IMR-90 (cell line): Measurements from ENCODE around the gene NOS1AP. TPM values are rescaled to one million over a fixed set of nuclear protein-coding genes. Genes with fewer than 3 reads are reported as not detected.

Experiments used
- ATAC-seq: fragments of 200-7000 bp; cut with Tn5 transposase; 2 replicates; pipeline ENCODE4 v1.9.1; 2020; ENCODE audit warnings: low read depth, mild to moderate bottlenecking, moderate library complexity
- BruUV-seq: library from RNA; stranded (reverse); fragments of 400-500 nt; replicated peaks from 2 replicates; lab custom pipeline; 2021; lab: Mats Ljungman, UMichigan
- CTCF ChIA-PET: fragments of 300-600 bp; formaldehyde crosslinking; extraction: SDS; loops from one replicate; lab custom pipeline; 2021; ENCODE audit warnings: antibody characterized with exemption; lab: Yijun Ruan, JAX
- POLR2A ChIA-PET: fragments of 300-600 bp; sonication (Branson Sonifier 250); formaldehyde crosslinking; loops from one replicate; lab custom pipeline; 2022; ENCODE audit warnings: antibody characterized with exemption; ENCODE audit not compliant: unreplicated experiment; lab: Charles Lee
- DNase-seq: peaks from one replicate; pipeline ENCODE4 v3.0.0; 2013
- H2AFZ ChIP-seq: replicated peaks from 2 replicates; pipeline ENCODE3; 2013; ENCODE audit warnings: low read length, mild to moderate bottlenecking; ENCODE audit not compliant: poor library complexity
- H2AK5ac ChIP-seq: 2 replicates; pipeline ENCODE4 v1.6.1; 2013; ENCODE audit warnings: low read depth, low read length, inconsistent platforms
- H2AK9ac ChIP-seq: replicated peaks from 2 replicates; pipeline ENCODE3; 2013; ENCODE audit warnings: mild to moderate bottlenecking, low read depth, low read length, moderate library complexity; ENCODE audit not compliant: poor library complexity
- H2BK120ac ChIP-seq: 2 replicates; pipeline ENCODE4 v1.6.1; 2013; ENCODE audit warnings: low read depth, low read length, inconsistent platforms
- H2BK15ac ChIP-seq: 3 replicates; pipeline ENCODE4 v1.6.1; 2013; ENCODE audit warnings: low read depth, low read length, inconsistent platforms
- H2BK20ac ChIP-seq: 2 replicates; pipeline ENCODE4 v1.6.1; 2013; ENCODE audit warnings: low read depth, mild to moderate bottlenecking, inconsistent platforms, low read length, moderate library complexity
- H2BK5ac ChIP-seq: 2 replicates; pipeline ENCODE4 v1.6.1; 2013; ENCODE audit warnings: mild to moderate bottlenecking, low read depth, low read length, inconsistent platforms; ENCODE audit not compliant: poor library complexity, severe bottlenecking
- H3K14ac ChIP-seq: replicated peaks from 2 replicates; pipeline ENCODE4 v1.6.1; 2013; ENCODE audit warnings: low read depth, low read length, inconsistent platforms
- H3K18ac ChIP-seq: 2 replicates; pipeline ENCODE4 v1.6.1; 2013; ENCODE audit warnings: low read depth, low read length, control low read depth
- H3K23ac ChIP-seq: 2 replicates; pipeline ENCODE4 v1.6.1; 2013; ENCODE audit warnings: low read depth, low read length, inconsistent platforms
- H3K27ac ChIP-seq: 2 replicates; pipeline ENCODE4 v1.5.1; 2013; ENCODE audit warnings: mild to moderate bottlenecking, control low read depth, low read length; ENCODE audit not compliant: insufficient read depth
- H3K27me3 ChIP-seq: 2 replicates; pipeline ENCODE4 v1.6.1; 2013; ENCODE audit warnings: low read length; ENCODE audit not compliant: control insufficient read depth, insufficient read depth
- H3K36me3 ChIP-seq: 2 replicates; pipeline ENCODE4 v1.6.1; 2013; ENCODE audit warnings: low read length, mixed read lengths; ENCODE audit not compliant: control insufficient read depth, insufficient read depth
- H3K4ac ChIP-seq: 2 replicates; pipeline ENCODE4 v1.6.1; 2013; ENCODE audit warnings: low read depth, low read length, inconsistent platforms
- H3K4me1 ChIP-seq: 2 replicates; pipeline ENCODE4 v1.6.1; 2013; ENCODE audit warnings: low read length, mixed read lengths; ENCODE audit not compliant: control insufficient read depth, insufficient read depth
- H3K4me2 ChIP-seq: 2 replicates; pipeline ENCODE4 v1.6.1; 2013; ENCODE audit warnings: low read depth, mild to moderate bottlenecking, control low read depth, low read length, moderate library complexity
- H3K4me3 ChIP-seq: 2 replicates; pipeline ENCODE4 v1.5.1; 2013; ENCODE audit warnings: low read depth, mild to moderate bottlenecking, control low read depth, low read length, moderate library complexity; ENCODE audit not compliant: insufficient read depth
- H3K56ac ChIP-seq: 2 replicates; pipeline ENCODE4 v1.6.1; 2013; ENCODE audit warnings: low read length, inconsistent platforms; ENCODE audit not compliant: insufficient read depth; ENCODE audit errors: extremely low read depth
- H3K79me1 ChIP-seq, 2 experiments: 2 replicates each; pipeline ENCODE4 v1.6.1; 2013; ENCODE audit warnings: low read length in 2 of 2, inconsistent platforms in 1 of 2, low read depth in 1 of 2
- H3K9ac ChIP-seq: 2 replicates; pipeline ENCODE4 v1.6.1; 2013; ENCODE audit warnings: low read depth, low read length, control low read depth
- H3K9me1 ChIP-seq: 2 replicates; pipeline ENCODE4 v1.6.1; 2013; ENCODE audit warnings: low read length, inconsistent platforms; ENCODE audit not compliant: insufficient read depth
- H3K9me3 ChIP-seq: 2 replicates; pipeline ENCODE4 v1.6.1; 2013; ENCODE audit warnings: low read length; ENCODE audit not compliant: control insufficient read depth, insufficient read depth
- H4K20me1 ChIP-seq: 2 replicates; pipeline ENCODE4 v1.6.1; 2013; ENCODE audit warnings: low read length, inconsistent platforms; ENCODE audit not compliant: insufficient read depth
- H4K5ac ChIP-seq: 2 replicates; pipeline ENCODE4 v1.6.1; 2013; ENCODE audit warnings: mild to moderate bottlenecking, low read depth, low read length, control low read depth
- H4K8ac ChIP-seq, 2 experiments: 2 replicates each; pipeline ENCODE4 v1.6.1; 2013; ENCODE audit warnings: low read depth in 2 of 2, low read length in 2 of 2, control low read depth in 1 of 2, inconsistent platforms in 1 of 2
- H4K91ac ChIP-seq: 2 replicates; pipeline ENCODE4 v1.6.1; 2013; ENCODE audit warnings: low read depth, low read length, inconsistent platforms; ENCODE audit not compliant: insufficient read depth
- BHLHE40 ChIP-seq: fragments of 150-350 bp; IDR thresholded peaks from 2 replicates; pipeline ENCODE4 v1.6.1; 2016; ENCODE audit warnings: mild to moderate bottlenecking, low read depth, low read length
- CHD1 ChIP-seq: IDR thresholded peaks from 2 replicates; pipeline ENCODE4 v1.6.1; 2012; ENCODE audit warnings: low read depth, low read length, improper control_type of control experiment
- CTCF ChIP-seq: conservative IDR thresholded peaks from 2 replicates; pipeline ENCODE4 v1.5.1; 2012; ENCODE audit warnings: mild to moderate bottlenecking, low read depth, low read length, improper control_type of control experiment
- ELK1 ChIP-seq: fragments of 150-350 bp; IDR thresholded peaks from 2 replicates; pipeline ENCODE4 v1.6.1; 2016; ENCODE audit warnings: low read depth, mild to moderate bottlenecking, low read length, moderate library complexity, borderline replicate concordance
- FOS ChIP-seq: fragments of 150-350 bp; IDR thresholded peaks from 2 replicates; pipeline ENCODE4 v1.6.1; 2016; ENCODE audit warnings: low read depth, low read length
- MAFK ChIP-seq: IDR thresholded peaks from 2 replicates; pipeline ENCODE4 v1.6.1; 2012; ENCODE audit warnings: low read depth, low read length, improper control_type of control experiment
- MAZ ChIP-seq: IDR thresholded peaks from 2 replicates; pipeline ENCODE4 v1.6.1; 2012; ENCODE audit warnings: low read depth, mild to moderate bottlenecking, low read length, improper control_type of control experiment, moderate library complexity, borderline replicate concordance
- MXI1 ChIP-seq: IDR thresholded peaks from 2 replicates; pipeline ENCODE4 v1.6.1; 2012; ENCODE audit warnings: low read depth, mild to moderate bottlenecking, low read length, moderate library complexity, borderline replicate concordance
- NFE2L2 ChIP-seq: fragments of 150-350 bp; IDR thresholded peaks from 2 replicates; pipeline ENCODE4 v1.6.1; 2016; ENCODE audit warnings: low read depth, mild to moderate bottlenecking, low read length
- POLR2A ChIP-seq: IDR thresholded peaks from 2 replicates; pipeline ENCODE4 v1.6.1; 2012; ENCODE audit warnings: mild to moderate bottlenecking, low read depth, low read length
- RAD21 ChIP-seq: IDR thresholded peaks from 2 replicates; pipeline ENCODE4 v1.6.1; 2012; ENCODE audit warnings: low read length, improper control_type of control experiment
- RCOR1 ChIP-seq: IDR thresholded peaks from 2 replicates; pipeline ENCODE4 v1.6.1; 2012; ENCODE audit warnings: mild to moderate bottlenecking, low read length, improper control_type of control experiment; ENCODE audit not compliant: insufficient replicate concordance
- RFX5 ChIP-seq: IDR thresholded peaks from 2 replicates; pipeline ENCODE4 v1.8.0; 2012; ENCODE audit warnings: low read depth, mild to moderate bottlenecking, low read length, moderate library complexity
- SMC3 ChIP-seq: fragments of 150-350 bp; IDR thresholded peaks from 2 replicates; pipeline ENCODE4 v1.6.1; 2016; ENCODE audit warnings: low read depth, mild to moderate bottlenecking, antibody characterized with exemption, low read length, moderate library complexity
- USF2 ChIP-seq: fragments of 150-350 bp; IDR thresholded peaks from 2 replicates; pipeline ENCODE4 v1.6.1; 2017; ENCODE audit warnings: mild to moderate bottlenecking, antibody characterized with exemption, low read length, low read depth
- WGBS, 2 experiments: methylation state at CpG; one replicate each; pipeline versions ENCODE4 v1.1.5 to v1.1.7; 2013; ENCODE audit warnings: missing lambda C conversion rate in 2 of 2; ENCODE audit not compliant: insufficient read length in 1 of 2; ENCODE audit errors: extremely low coverage in 2 of 2; 5-methylcytosine and 5-hydroxymethylcytosine counted together
- dilution Hi-C: fragments of 300-500 bp; cut with HindIII; formaldehyde crosslinking; loops from one replicate; pipeline ENCODE4 v1.14.3; 2018; ENCODE audit warnings: low sequenced_read_pairs; ENCODE audit not compliant: unreplicated experiment
- in situ Hi-C: fragments of 300-500 bp; cut with MboI; formaldehyde crosslinking; loops from 3 replicates; pipeline ENCODE4 v1.14.3; 2019; ENCODE audit warnings: low sequenced_read_pairs, inconsistent platforms, mixed read lengths
- intact Hi-C: fragments of 100-400 bp; cut with micrococcal nuclease; formaldehyde crosslinking; loops from 2 replicates; pipeline ENCODE4 v1.10.0; 2022
- polyA plus RNA-seq, 3 experiments: library from polyadenylated mRNA; depleted of rRNA; stranded (reverse); fragments of >200 nt; gene quantifications; 2 replicates each; pipeline ENCODE4 v1.2.3, GENCODE V29; 2012; ENCODE audit warnings: low replicate concordance in 1 of 3
- total RNA-seq: library from RNA; depleted of rRNA; stranded (reverse); fragments of >200 nt; gene quantifications from 2 replicates; pipeline ENCODE4 v1.2.3, GENCODE V29; 2012

NOS1AP gene
- total and polyA plus RNA-seq, 2 of the 4 experiments (the other 2 are of a cell fraction), result 0.18 to 0.19 TPM

GRCh38 chr1:162270016-162270770 is 200.7 kb downstream of the NOS1AP start:
- Histone ChIP-seq H2BK15ac (no peak overlapping the region), H4K91ac (no peak overlapping the region), H3K27me3 (peaks cover 1% of the 10 kb centered on the region; the same call in 1 of the 2 replicates), H2AK9ac (no peak overlapping the region), H4K5ac (no peak overlapping the region), H3K79me1 (no peaks in the 10 kb centered on the region), H2BK120ac (no peak overlapping the region), H3K9me1 (no peaks in the 10 kb centered on the region), H3K27ac (no peak overlapping the region), H2AK5ac (no peak overlapping the region), H3K4me3 (no peak overlapping the region), H4K20me1 (no peaks in the 10 kb centered on the region), H3K56ac (no peak overlapping the region), H3K9ac (no peak overlapping the region), H3K4me1 (no peaks in the 10 kb centered on the region), H3K23ac (no peak overlapping the region), H4K8ac (no peak overlapping the region), H3K9me3 (no peaks in the 10 kb centered on the region), H2AFZ (no peak overlapping the region), H3K14ac (no peak overlapping the region), H2BK5ac (no peak overlapping the region), H3K4ac (no peak overlapping the region), H3K4me2 (no peak overlapping the region), H3K18ac (no peak overlapping the region), H2BK20ac (no peak overlapping the region), H3K36me3 (no peaks in the 10 kb centered on the region)
- DNase-seq (no peak), ATAC-seq (no peak)
- in situ Hi-C loops, result no loop called here
- no TSS peak for BruUV-seq
- WGBS, 2 experiments, result 100% methylated on average over 1 of the region's 6 CpGs; no CpG with 5 or more reads in 1 of the 2 experiments
- POLR2A ChIA-PET, result interaction anchor here (0.6 kb wide), 1 partner anchor 173 kb away, joined by 6 read pairs; no protein-coding TSS in a partner anchor
- CTCF ChIA-PET, result interaction anchor here (0.8 kb wide), 1 partner anchor 19 kb away, joined by 3 read pairs; no protein-coding TSS in a partner anchor
- dilution Hi-C loops, result no loop called here
- intact Hi-C loops, result no loop called here
- no peak for TF ChIP-seq NFE2L2
- TF ChIP-seq RCOR1, result no peak
- TF ChIP-seq POLR2A, result no peak
- no peak for TF ChIP-seq FOS
- TF ChIP-seq ELK1, result no peak
- TF ChIP-seq CHD1, result no peak
- TF ChIP-seq RFX5, result no peak
- TF ChIP-seq SMC3, result no peak
- no peak for TF ChIP-seq RAD21
- TF ChIP-seq MAZ, result no peak
- TF ChIP-seq BHLHE40, result no peak
- no peak for TF ChIP-seq USF2
- TF ChIP-seq MAFK, result no peak
- no peak for TF ChIP-seq MXI1
- TF ChIP-seq CTCF, result no peak
